PFSK-1 (cell line): ENCODE data around the gene DPYSL3.

Source experiments
- FOXP2 ChIP-seq: optimal IDR thresholded peaks from 2 replicates; pipeline ENCODE3; 2011; ENCODE audit warnings: borderline replicate concordance, control low read depth, inconsistent platforms; ENCODE audit not compliant: insufficient read depth; ENCODE audit errors: extremely low read length, extremely low read depth
- POLR2AphosphoS5 ChIP-seq: IDR thresholded peaks from 2 replicates; pipeline ENCODE4 v1.6.1; 2012; ENCODE audit warnings: low read depth, mild to moderate bottlenecking, control low read depth, low read length, moderate library complexity
- SIN3A ChIP-seq: IDR thresholded peaks from 2 replicates; pipeline ENCODE4 v1.6.1; 2012; ENCODE audit warnings: mild to moderate bottlenecking, low read length, moderate library complexity, borderline replicate concordance; ENCODE audit not compliant: insufficient read depth
- TAF1 ChIP-seq: IDR thresholded peaks from 2 replicates; pipeline ENCODE4 v1.6.1; 2012; ENCODE audit warnings: low read length, control low read depth, borderline replicate concordance; ENCODE audit not compliant: insufficient read depth
- TF ChIP-seq, protein P1 (sequence below), 2 experiments: IDR thresholded peaks; 2 replicates each; pipeline versions ENCODE4 v1.6.1 to v1.8.0; 2011 to 2012; ENCODE audit warnings: low read depth in 2 of 2, low read length in 2 of 2, control low read depth in 1 of 2, inconsistent platforms in 1 of 2, mild to moderate bottlenecking in 1 of 2, moderate library complexity in 1 of 2; ENCODE audit not compliant: insufficient read depth in 1 of 2

DNA sequence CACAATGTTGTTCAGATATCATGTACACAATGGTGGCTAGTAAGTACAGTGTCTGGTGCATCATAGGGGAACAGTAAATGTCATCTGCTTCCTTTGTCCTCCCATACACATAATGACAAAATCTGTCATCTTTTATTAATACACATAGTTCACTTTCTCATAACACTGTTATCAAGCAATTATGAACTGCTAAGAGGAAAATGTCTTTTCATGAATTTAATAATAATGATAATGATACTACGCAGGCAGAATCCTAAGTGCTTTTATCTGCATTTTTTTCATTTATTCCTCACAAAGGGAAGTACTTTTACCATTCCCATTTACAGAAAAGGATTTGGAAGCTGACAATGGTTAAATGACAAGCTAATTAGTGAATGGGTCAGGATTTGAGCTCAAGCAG is 35.7 kb downstream of the DPYSL3 start:
- no peak for TF ChIP-seq POLR2AphosphoS5
- TF ChIP-seq TAF1: no peak
- TF ChIP-seq, protein P1, sequence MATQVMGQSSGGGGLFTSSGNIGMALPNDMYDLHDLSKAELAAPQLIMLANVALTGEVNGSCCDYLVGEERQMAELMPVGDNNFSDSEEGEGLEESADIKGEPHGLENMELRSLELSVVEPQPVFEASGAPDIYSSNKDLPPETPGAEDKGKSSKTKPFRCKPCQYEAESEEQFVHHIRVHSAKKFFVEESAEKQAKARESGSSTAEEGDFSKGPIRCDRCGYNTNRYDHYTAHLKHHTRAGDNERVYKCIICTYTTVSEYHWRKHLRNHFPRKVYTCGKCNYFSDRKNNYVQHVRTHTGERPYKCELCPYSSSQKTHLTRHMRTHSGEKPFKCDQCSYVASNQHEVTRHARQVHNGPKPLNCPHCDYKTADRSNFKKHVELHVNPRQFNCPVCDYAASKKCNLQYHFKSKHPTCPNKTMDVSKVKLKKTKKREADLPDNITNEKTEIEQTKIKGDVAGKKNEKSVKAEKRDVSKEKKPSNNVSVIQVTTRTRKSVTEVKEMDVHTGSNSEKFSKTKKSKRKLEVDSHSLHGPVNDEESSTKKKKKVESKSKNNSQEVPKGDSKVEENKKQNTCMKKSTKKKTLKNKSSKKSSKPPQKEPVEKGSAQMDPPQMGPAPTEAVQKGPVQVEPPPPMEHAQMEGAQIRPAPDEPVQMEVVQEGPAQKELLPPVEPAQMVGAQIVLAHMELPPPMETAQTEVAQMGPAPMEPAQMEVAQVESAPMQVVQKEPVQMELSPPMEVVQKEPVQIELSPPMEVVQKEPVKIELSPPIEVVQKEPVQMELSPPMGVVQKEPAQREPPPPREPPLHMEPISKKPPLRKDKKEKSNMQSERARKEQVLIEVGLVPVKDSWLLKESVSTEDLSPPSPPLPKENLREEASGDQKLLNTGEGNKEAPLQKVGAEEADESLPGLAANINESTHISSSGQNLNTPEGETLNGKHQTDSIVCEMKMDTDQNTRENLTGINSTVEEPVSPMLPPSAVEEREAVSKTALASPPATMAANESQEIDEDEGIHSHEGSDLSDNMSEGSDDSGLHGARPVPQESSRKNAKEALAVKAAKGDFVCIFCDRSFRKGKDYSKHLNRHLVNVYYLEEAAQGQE (IDR thresholded peaks at IDR 0.05; ENCODE audit: insufficient read depth in 1 of 2, low read depth in 2 of 2, low read length in 2 of 2): no peak
- no peak for TF ChIP-seq SIN3A
- no peak for TF ChIP-seq FOXP2
